NCI-H2196 treated with DMSO at 0.1 percent for 48 hours (cell line): ENCODE measurements around the gene RALGPS1.

Experiments used
- DNase-seq: peaks from one replicate; lab custom pipeline; 2025; ENCODE audit not compliant: unreplicated experiment; lab: John Stamatoyannopoulos, UW

RALGPS1 gene

GRCh38 chr9:127020036-127020801 is 105.6 kb downstream of the RALGPS1 start:
- no peak for DNase-seq

- no peak for DNase-seq
These were observed 106.2 kb downstream of the RALGPS1 start for GRCh38 chr9:127020802-127021078.

GRCh38 chr9:127021664-127022363 is 107.2 kb downstream of the RALGPS1 start:
- DNase-seq = no peak

GRCh38 chr9:127022913-127023660 is 108.5 kb downstream of the RALGPS1 start:
- DNase-seq = no peak

GRCh38 chr9:127025042-127025441 is 110.5 kb downstream of the RALGPS1 start:
- no peak for DNase-seq

GRCh38 chr9:127027694-127028093 is 113.1 kb downstream of the RALGPS1 start:
- no peak for DNase-seq

- no peak for DNase-seq
These were observed 115.0 kb downstream of the RALGPS1 start for GRCh38 chr9:127029548-127029947.

GRCh38 chr9:127030814-127031740 is 116.5 kb downstream of the RALGPS1 start:
- no peak for DNase-seq

GRCh38 chr9:127032256-127032655 is 117.7 kb downstream of the RALGPS1 start:
- DNase-seq = no peak

- no peak for DNase-seq
These were observed 118.5 kb downstream of the RALGPS1 start for GRCh38 chr9:127033061-127033460.

- DNase-seq = no peak
These were observed 119.2 kb downstream of the RALGPS1 start for GRCh38 chr9:127033789-127034188.

GRCh38 chr9:127034691-127035090 is 120.1 kb downstream of the RALGPS1 start:
- DNase-seq = no peak

- no peak for DNase-seq
These were observed 120.8 kb downstream of the RALGPS1 start for GRCh38 chr9:127035423-127035822.

- no peak for DNase-seq
These were observed 121.4 kb downstream of the RALGPS1 start for GRCh38 chr9:127035948-127036347.

- no peak for DNase-seq
These were observed 121.9 kb downstream of the RALGPS1 start for GRCh38 chr9:127036437-127036836.

- no peak for DNase-seq
These were observed 123.9 kb downstream of the RALGPS1 start for GRCh38 chr9:127038531-127038930.

- no peak for DNase-seq
These were observed 124.9 kb downstream of the RALGPS1 start for GRCh38 chr9:127039492-127039891.

GRCh38 chr9:127045148-127045547 is 130.6 kb downstream of the RALGPS1 start:
- no peak for DNase-seq

- no peak for DNase-seq
These were observed 133.4 kb downstream of the RALGPS1 start for GRCh38 chr9:127047971-127048370.

GRCh38 chr9:127049044-127049443 is 134.5 kb downstream of the RALGPS1 start:
- no peak for DNase-seq

- DNase-seq = no peak
These were observed 135.0 kb downstream of the RALGPS1 start for GRCh38 chr9:127049581-127049980.
